LNCAP (cell line): ENCODE measurements around the gene VCL.

Experiments used
- TF ChIP-seq, protein P1 (sequence below): fragments of 450-650 bp; IDR thresholded peaks from 2 replicates; pipeline ENCODE4 v1.5.1; 2017; ENCODE audit warnings: mild to moderate bottlenecking

Gene VCL

DNA sequence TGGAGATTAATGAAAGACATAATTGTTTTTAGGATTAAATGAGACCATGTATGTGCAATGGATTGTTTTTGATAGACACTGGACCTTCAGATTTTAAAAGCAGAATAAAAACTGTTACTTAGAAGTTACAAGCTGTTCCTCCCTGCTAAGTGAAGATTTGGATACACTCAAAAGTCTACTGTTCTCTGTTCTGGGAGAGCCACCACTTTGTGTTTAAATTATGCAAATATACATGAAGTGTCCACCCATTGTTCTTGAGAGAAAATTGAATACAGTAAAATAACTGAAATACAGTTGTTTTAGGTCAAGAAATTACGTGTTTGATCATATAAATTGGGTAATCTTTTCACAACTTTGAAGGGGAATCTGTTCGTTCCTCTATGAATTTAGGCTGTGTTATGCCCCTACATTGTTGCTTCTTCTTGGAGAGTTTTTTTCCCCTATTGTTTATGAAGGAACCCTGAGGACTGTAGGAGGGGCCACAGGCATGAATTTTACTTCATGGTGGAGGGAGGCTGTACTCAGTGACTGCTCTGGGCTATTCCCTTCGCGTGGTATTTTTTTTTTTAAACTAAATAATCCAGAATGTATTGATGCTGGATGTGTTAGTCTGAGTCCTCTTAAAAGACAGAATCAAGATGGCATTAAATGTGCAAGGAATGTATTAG, 18.6 kb upstream of the VCL start:
- TF ChIP-seq, protein P1, sequence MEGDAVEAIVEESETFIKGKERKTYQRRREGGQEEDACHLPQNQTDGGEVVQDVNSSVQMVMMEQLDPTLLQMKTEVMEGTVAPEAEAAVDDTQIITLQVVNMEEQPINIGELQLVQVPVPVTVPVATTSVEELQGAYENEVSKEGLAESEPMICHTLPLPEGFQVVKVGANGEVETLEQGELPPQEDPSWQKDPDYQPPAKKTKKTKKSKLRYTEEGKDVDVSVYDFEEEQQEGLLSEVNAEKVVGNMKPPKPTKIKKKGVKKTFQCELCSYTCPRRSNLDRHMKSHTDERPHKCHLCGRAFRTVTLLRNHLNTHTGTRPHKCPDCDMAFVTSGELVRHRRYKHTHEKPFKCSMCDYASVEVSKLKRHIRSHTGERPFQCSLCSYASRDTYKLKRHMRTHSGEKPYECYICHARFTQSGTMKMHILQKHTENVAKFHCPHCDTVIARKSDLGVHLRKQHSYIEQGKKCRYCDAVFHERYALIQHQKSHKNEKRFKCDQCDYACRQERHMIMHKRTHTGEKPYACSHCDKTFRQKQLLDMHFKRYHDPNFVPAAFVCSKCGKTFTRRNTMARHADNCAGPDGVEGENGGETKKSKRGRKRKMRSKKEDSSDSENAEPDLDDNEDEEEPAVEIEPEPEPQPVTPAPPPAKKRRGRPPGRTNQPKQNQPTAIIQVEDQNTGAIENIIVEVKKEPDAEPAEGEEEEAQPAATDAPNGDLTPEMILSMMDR = no peak

GRCh38 chr10:73979809-73980433, 18.0 kb upstream of the VCL start:
- TF ChIP-seq, protein P1 = no peak

DNA sequence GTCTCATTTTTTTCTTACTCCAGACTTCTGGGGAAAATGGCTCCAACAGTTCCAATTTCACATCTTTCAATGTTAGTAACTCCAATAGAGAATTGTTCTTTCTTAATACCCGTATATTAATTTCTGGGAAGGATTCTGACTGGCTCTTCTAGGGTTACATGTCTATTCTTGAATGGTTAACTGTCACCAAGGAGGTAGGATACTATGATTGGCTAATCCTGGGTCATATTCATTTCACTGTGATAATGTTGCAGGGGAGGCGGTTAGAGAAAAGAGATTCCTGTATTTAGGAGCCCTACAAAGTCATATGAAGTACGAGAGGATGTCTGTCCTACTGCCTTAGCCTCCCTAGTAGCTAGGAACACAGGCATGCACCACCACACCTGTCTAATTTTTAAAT, 16.1 kb upstream of the VCL start:
- TF ChIP-seq, protein P1 = no peak

GRCh38 chr10:73983096-73984047, 14.5 kb upstream of the VCL start:
- TF ChIP-seq, protein P1 = no peak

DNA sequence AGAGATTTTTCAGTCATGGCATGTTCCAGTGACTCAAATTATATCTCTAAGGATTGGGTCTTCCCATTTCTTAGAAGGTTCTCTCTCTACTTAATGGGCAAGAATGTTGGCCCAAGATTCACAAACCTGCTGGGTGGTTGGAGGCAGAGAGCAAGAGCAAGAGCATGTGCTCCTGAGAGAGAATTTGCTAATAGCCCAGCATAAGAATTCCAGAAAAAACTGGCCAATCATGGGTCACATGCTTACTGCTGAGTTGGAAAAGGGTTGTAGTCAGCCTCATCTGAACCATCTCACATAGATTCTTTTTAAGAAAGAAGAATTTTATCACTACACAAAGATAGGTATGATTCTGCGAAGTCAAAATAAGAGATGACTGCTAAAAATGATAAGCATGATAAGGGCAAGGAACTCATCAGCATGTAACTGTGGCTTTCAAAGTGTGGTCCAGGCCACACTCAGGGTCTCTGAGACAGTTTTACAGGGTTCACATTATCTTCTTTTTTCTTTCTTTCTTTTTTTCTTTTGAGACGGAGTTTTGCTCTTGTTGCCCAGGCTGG, 8.2 kb upstream of the VCL start:
- TF ChIP-seq, protein P1 = no peak

GRCh38 chr10:73991203-73991883, 6.6 kb upstream of the VCL start:
- TF ChIP-seq, protein P1 = no peak

- TF ChIP-seq, protein P1 = no peak
Observed at GRCh38 chr10:73991884-73992245, 6.1 kb upstream of the VCL start.
